ENCODE results near the gene KCNQ1OT1. TPM values are rescaled to one million over a fixed set of nuclear protein-coding genes. Genes with fewer than 3 reads are reported as not detected.

Gene KCNQ1OT1
- 0.53 and 2.2 TPM in 2 replicates for total RNA-seq

- DNase-seq (ENCODE audit: extremely low read depth, low read depth, low spot score): peak; percentile 41
Measured at GRCh38 chr11:2699531-2700414, at the start of gene KCNQ1OT1. Gene KCNQ1OT1, minus strand, starts transcription at chr11:2699994.

- DNase-seq (ENCODE audit: extremely low read depth, low read depth, low spot score): no peak
Measured at GRCh38 chr11:2748814-2749554, 49.2 kb upstream of the KCNQ1OT1 start.

GRCh38 chr11:2748061-2748813, 48.4 kb upstream of the KCNQ1OT1 start:
- DNase-seq (ENCODE audit: extremely low read depth, low read depth, low spot score): no peak

- DNase-seq (ENCODE audit: extremely low read depth, low read depth, low spot score): no peak
Measured at GRCh38 chr11:2747248-2748027, 47.6 kb upstream of the KCNQ1OT1 start.

GRCh38 chr11:2746401-2747247, 46.8 kb upstream of the KCNQ1OT1 start:
- no peak for DNase-seq (ENCODE audit: extremely low read depth, low read depth, low spot score)

GRCh38 chr11:2745511-2745910, 45.7 kb upstream of the KCNQ1OT1 start:
- DNase-seq (ENCODE audit: extremely low read depth, low read depth, low spot score): no peak

- no peak for DNase-seq (ENCODE audit: extremely low read depth, low read depth, low spot score)
Measured at GRCh38 chr11:2744166-2744565, 44.4 kb upstream of the KCNQ1OT1 start.

GRCh38 chr11:2743427-2744110, 43.8 kb upstream of the KCNQ1OT1 start:
- no peak for DNase-seq (ENCODE audit: extremely low read depth, low read depth, low spot score)

GRCh38 chr11:2742611-2743426, 43.0 kb upstream of the KCNQ1OT1 start:
- no peak for DNase-seq (ENCODE audit: extremely low read depth, low read depth, low spot score)

GRCh38 chr11:2742201-2742600, 42.4 kb upstream of the KCNQ1OT1 start:
- no peak for DNase-seq (ENCODE audit: extremely low read depth, low read depth, low spot score)

- no peak for DNase-seq (ENCODE audit: extremely low read depth, low read depth, low spot score)
Measured at GRCh38 chr11:2741377-2742131, 41.8 kb upstream of the KCNQ1OT1 start.

- no peak for DNase-seq (ENCODE audit: extremely low read depth, low read depth, low spot score)
Measured at GRCh38 chr11:2741006-2741376, 41.2 kb upstream of the KCNQ1OT1 start.

- no peak for DNase-seq (ENCODE audit: extremely low read depth, low read depth, low spot score)
Measured at GRCh38 chr11:2740275-2740940, 40.6 kb upstream of the KCNQ1OT1 start.

- no peak for DNase-seq (ENCODE audit: extremely low read depth, low read depth, low spot score)
Measured at GRCh38 chr11:2739531-2740274, 39.9 kb upstream of the KCNQ1OT1 start.

GRCh38 chr11:2738551-2739431, 39.0 kb upstream of the KCNQ1OT1 start:
- DNase-seq (ENCODE audit: extremely low read depth, low read depth, low spot score): no peak

Measured in glomerular endothelial cell (primary cell).